HepG2 (cell line): Measurements from ENCODE around the gene AGBL3. TPM values are rescaled to one million over a fixed set of nuclear protein-coding genes. Genes with fewer than 3 reads are reported as not detected.

Experiments
- CENPX ChIP-seq: sonication (generic); formaldehyde crosslinking; IDR thresholded peaks from 2 replicates; pipeline ENCODE4 v1.9.0; 2021; ENCODE audit warnings: mild to moderate bottlenecking, missing genetic modification reagents, moderate library complexity
- CREM ChIP-seq, 2 experiments: sonication (generic) in 1 of 2; formaldehyde crosslinking in 1 of 2; IDR thresholded peaks; 2 replicates each; pipeline versions ENCODE4 v1.4.0 to v1.6.1; 2016 to 2020; ENCODE audit warnings: antibody characterized with exemption in 1 of 2, mild to moderate bottlenecking in 1 of 2, missing genetic modification reagents in 1 of 2
- DPF2 ChIP-seq: sonication (generic); formaldehyde crosslinking; IDR thresholded peaks from 2 replicates; pipeline ENCODE4 v1.4.0; 2020; ENCODE audit warnings: mild to moderate bottlenecking, low read depth, missing genetic modification reagents, borderline replicate concordance
- ETV5 ChIP-seq: IDR thresholded peaks from 2 replicates; pipeline ENCODE4 v1.6.1; 2018; ENCODE audit warnings: missing biosample characterization, missing genetic modification reagents, inconsistent platforms, borderline replicate concordance
- MXD4 ChIP-seq: IDR thresholded peaks from 2 replicates; pipeline ENCODE4 v1.6.1; 2016; ENCODE audit warnings: mild to moderate bottlenecking, missing biosample characterization, missing genetic modification reagents
- NCOR1 ChIP-seq: fragments of 200-600 bp; sonication (generic); IDR thresholded peaks from 2 replicates; pipeline ENCODE4 v1.7.0; 2017; ENCODE audit warnings: antibody characterized with exemption, low read length, borderline replicate concordance
- PAX8 ChIP-seq: sonication (generic); formaldehyde crosslinking; IDR thresholded peaks from 2 replicates; pipeline ENCODE4 v1.8.0; 2022; ENCODE audit warnings: mild to moderate bottlenecking, missing genetic modification reagents, borderline replicate concordance
- SRSF9 ChIP-seq: fragments of 200-400 bp; formaldehyde crosslinking; IDR thresholded peaks from 2 replicates; pipeline ENCODE4 v1.6.1; 2018; ENCODE audit warnings: borderline replicate concordance, mild to moderate bottlenecking, low read depth, low read length; ENCODE audit not compliant: insufficient read depth, poor library complexity, severe bottlenecking
- ZNF160 ChIP-seq: sonication (generic); formaldehyde crosslinking; IDR thresholded peaks from 2 replicates; pipeline ENCODE4 v1.8.0; 2022; ENCODE audit warnings: mild to moderate bottlenecking, inconsistent platforms, missing genetic modification reagents
- ZNF253 ChIP-seq: sonication (generic); formaldehyde crosslinking; IDR thresholded peaks from 2 replicates; pipeline ENCODE4 v1.8.0; 2022; ENCODE audit warnings: mild to moderate bottlenecking, missing genetic modification reagents, borderline replicate concordance
- ZNF558 ChIP-seq: sonication (generic); formaldehyde crosslinking; IDR thresholded peaks from 2 replicates; pipeline ENCODE4 v1.9.0; 2022; ENCODE audit warnings: mild to moderate bottlenecking, missing genetic modification reagents, borderline replicate concordance
- ZNF605 ChIP-seq: sonication (generic); formaldehyde crosslinking; IDR thresholded peaks from 2 replicates; pipeline ENCODE4 v1.8.0; 2022; ENCODE audit warnings: mild to moderate bottlenecking, missing genetic modification reagents
- polyA plus RNA-seq, 8 experiments: library from polyadenylated mRNA; depleted of rRNA in 3 of 8; stranded (reverse) in 7 of 8; unstranded in 1 of 8; fragments of >200 nt; fragmentation: Illumina TruSeq in 4 of 8; extraction: Trizol in 4 of 8; gene quantifications; 2 replicates each; pipeline versions ENCODE4 v1.2.1 to v1.2.3, GENCODE V29; 2011 to 2016; ENCODE audit warnings: low read depth in 4 of 8, missing spikeins in 1 of 8, mixed read lengths in 1 of 8; ENCODE audit not compliant: insufficient read depth in 1 of 8
- total RNA-seq, 5 experiments: library from RNA; depleted of rRNA; stranded (reverse); fragments of >200 nt; fragmentation: Illumina TruSeq; extraction: Trizol; gene quantifications; 2 replicates each; pipeline ENCODE4 v1.2.3, GENCODE V29; 2016; ENCODE audit warnings: low read depth in 1 of 5
- TF ChIP-seq, protein P1 (sequence below): sonication (generic); formaldehyde crosslinking; IDR thresholded peaks from 2 replicates; pipeline ENCODE4 v1.4.0; 2020; ENCODE audit warnings: missing genetic modification reagents
- TF ChIP-seq, protein P2 (sequence below): sonication (generic); formaldehyde crosslinking; IDR thresholded peaks from 2 replicates; pipeline ENCODE4 v1.4.0; 2020; ENCODE audit warnings: missing genetic modification reagents; ENCODE audit errors: not compliant biosample characterization
- TF ChIP-seq, protein P3 (sequence below): IDR thresholded peaks from 2 replicates; pipeline ENCODE4 v1.6.1; 2016; ENCODE audit warnings: missing genetic modification reagents, missing compliant biosample characterization
- TF ChIP-seq, protein P4 (sequence below): sonication (generic); formaldehyde crosslinking; IDR thresholded peaks from 2 replicates; pipeline ENCODE4 v1.9.0; 2021; ENCODE audit warnings: missing genetic modification reagents, borderline replicate concordance
- TF ChIP-seq, protein P5 (sequence below): sonication (generic); formaldehyde crosslinking; IDR thresholded peaks from 2 replicates; pipeline ENCODE4 v1.8.0; 2022; ENCODE audit warnings: low read depth, missing genetic modification reagents
- TF ChIP-seq, protein P6 (sequence below): sonication (generic); formaldehyde crosslinking; IDR thresholded peaks from 2 replicates; pipeline ENCODE4 v1.8.1; 2023; ENCODE audit warnings: mild to moderate bottlenecking, missing genetic modification reagents

AGBL3 gene
- total and polyA plus RNA-seq, 2 of the 13 experiments (the other 11 are each of a cell fraction or from before 2014, with no cell fraction given) = 2.2 to 7.2 TPM

DNA sequence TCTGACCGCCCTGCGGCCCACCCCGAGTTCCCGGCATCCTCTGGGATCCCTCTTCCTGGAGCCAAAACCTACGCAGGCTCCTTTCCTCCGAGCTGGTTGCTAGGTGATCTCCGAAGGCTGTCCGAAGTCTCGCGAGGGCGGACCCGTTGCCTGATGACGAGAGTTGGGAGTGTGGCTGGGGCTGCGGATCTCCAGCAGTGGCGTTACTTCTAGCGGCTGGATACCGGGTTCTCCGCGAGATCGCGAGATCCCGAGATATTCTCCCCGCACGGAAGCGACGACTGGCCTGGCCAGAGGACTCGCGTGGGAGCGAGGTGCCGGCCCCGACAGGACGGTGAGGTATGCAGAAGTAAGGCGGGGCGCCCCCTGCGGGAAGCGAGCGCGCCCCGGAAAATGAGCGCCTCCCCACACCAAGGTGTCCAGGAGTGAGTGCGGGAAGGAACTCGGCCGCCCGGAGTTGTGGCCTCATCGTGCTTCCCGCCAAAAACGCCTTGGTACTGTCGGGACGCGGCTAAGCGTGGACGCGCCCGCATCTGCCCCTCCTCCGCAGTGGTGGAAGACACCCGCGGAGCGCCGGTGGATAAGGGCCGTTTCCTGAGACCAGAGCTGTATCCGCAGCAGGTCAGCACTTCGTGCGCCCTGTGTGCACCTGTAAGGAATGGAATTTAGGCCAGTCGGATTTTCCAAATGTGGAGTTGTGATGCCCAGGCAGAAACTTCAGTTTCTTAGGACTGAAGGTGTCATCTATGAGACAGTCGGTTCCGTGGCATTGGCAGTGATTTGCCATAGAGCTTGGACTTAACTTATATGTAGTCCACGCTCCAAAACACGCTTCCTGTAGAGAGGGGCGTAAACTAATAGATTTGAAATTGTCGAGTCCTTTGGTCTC is at the start of gene AGBL3 (continued):
- TF ChIP-seq, protein P1, sequence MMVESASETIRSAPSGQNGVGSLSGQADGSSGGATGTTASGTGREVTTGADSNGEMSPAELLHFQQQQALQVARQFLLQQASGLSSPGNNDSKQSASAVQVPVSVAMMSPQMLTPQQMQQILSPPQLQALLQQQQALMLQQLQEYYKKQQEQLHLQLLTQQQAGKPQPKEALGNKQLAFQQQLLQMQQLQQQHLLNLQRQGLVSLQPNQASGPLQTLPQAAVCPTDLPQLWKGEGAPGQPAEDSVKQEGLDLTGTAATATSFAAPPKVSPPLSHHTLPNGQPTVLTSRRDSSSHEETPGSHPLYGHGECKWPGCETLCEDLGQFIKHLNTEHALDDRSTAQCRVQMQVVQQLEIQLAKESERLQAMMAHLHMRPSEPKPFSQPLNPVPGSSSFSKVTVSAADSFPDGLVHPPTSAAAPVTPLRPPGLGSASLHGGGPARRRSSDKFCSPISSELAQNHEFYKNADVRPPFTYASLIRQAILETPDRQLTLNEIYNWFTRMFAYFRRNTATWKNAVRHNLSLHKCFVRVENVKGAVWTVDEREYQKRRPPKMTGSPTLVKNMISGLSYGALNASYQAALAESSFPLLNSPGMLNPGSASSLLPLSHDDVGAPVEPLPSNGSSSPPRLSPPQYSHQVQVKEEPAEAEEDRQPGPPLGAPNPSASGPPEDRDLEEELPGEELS = no peak
- TF ChIP-seq, protein P2, sequence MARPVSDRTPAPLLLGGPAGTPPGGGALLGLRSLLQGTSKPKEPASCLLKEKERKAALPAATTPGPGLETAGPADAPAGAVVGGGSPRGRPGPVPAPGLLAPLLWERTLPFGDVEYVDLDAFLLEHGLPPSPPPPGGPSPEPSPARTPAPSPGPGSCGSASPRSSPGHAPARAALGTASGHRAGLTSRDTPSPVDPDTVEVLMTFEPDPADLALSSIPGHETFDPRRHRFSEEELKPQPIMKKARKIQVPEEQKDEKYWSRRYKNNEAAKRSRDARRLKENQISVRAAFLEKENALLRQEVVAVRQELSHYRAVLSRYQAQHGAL (CRISPR knock-in tag) = no peak
- TF ChIP-seq ZNF558 (CRISPR knock-in tag) (0 out of 2 replicates have a peak, but pooled peaks have one; percentile 64), CENPX (no peak), DPF2 (CRISPR knock-in tag) (no peak), SRSF9 (no peak), NCOR1 (no peak), ETV5 (CRISPR knock-in tag) (peak; percentile 12; the same call in 1 of the 2 replicates), ZNF160 (no peak), MXD4 (CRISPR knock-in tag) (no peak; the same call in 1 of the 2 replicates), ZNF253 (CRISPR knock-in tag) (0 out of 2 replicates have a peak, but pooled peaks have one; percentile 37), CREM (IDR thresholded peaks at IDR 0.05) (peak; percentile 59; the same call in 1 of the 2 replicates), CREM (CRISPR knock-in tag; IDR thresholded peaks at IDR 0.05) (no peak), PAX8 (CRISPR knock-in tag) (peak; percentile 85; the same call in 1 of the 2 replicates), ZNF605 (CRISPR knock-in tag) (peak; percentile 52; the same call in 1 of the 2 replicates)
- TF ChIP-seq, protein P3, sequence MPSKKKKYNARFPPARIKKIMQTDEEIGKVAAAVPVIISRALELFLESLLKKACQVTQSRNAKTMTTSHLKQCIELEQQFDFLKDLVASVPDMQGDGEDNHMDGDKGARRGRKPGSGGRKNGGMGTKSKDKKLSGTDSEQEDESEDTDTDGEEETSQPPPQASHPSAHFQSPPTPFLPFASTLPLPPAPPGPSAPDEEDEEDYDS = peak; percentile 52
- TF ChIP-seq, protein P4, sequence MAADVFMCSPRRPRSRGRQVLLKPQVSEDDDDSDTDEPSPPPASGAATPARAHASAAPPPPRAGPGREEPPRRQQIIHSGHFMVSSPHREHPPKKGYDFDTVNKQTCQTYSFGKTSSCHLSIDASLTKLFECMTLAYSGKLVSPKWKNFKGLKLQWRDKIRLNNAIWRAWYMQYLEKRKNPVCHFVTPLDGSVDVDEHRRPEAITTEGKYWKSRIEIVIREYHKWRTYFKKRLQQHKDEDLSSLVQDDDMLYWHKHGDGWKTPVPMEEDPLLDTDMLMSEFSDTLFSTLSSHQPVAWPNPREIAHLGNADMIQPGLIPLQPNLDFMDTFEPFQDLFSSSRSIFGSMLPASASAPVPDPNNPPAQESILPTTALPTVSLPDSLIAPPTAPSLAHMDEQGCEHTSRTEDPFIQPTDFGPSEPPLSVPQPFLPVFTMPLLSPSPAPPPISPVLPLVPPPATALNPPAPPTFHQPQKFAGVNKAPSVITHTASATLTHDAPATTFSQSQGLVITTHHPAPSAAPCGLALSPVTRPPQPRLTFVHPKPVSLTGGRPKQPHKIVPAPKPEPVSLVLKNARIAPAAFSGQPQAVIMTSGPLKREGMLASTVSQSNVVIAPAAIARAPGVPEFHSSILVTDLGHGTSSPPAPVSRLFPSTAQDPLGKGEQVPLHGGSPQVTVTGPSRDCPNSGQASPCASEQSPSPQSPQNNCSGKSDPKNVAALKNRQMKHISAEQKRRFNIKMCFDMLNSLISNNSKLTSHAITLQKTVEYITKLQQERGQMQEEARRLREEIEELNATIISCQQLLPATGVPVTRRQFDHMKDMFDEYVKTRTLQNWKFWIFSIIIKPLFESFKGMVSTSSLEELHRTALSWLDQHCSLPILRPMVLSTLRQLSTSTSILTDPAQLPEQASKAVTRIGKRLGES (CRISPR knock-in tag) = no peak
- TF ChIP-seq, protein P5, sequence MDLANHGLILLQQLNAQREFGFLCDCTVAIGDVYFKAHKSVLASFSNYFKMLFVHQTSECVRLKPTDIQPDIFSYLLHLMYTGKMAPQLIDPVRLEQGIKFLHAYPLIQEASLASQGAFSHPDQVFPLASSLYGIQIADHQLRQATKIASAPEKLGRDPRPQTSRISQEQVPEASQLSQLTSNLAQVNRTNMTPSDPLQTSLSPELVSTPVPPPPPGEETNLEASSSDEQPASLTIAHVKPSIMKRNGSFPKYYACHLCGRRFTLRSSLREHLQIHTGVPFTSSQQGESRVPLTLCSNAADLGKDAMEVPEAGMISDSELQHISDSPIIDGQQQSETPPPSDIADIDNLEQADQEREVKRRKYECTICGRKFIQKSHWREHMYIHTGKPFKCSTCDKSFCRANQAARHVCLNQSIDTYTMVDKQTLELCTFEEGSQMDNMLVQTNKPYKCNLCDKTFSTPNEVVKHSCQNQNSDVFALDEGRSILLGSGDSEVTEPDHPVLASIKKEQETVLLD (CRISPR knock-in tag) = peak; percentile 40; the same call in 1 of the 2 replicates
- TF ChIP-seq, protein P6, sequence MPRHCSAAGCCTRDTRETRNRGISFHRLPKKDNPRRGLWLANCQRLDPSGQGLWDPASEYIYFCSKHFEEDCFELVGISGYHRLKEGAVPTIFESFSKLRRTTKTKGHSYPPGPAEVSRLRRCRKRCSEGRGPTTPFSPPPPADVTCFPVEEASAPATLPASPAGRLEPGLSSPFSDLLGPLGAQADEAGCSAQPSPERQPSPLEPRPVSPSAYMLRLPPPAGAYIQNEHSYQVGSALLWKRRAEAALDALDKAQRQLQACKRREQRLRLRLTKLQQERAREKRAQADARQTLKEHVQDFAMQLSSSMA (CRISPR knock-in tag) = no peak
